ENCODE data around the gene DGKB.

DNA sequence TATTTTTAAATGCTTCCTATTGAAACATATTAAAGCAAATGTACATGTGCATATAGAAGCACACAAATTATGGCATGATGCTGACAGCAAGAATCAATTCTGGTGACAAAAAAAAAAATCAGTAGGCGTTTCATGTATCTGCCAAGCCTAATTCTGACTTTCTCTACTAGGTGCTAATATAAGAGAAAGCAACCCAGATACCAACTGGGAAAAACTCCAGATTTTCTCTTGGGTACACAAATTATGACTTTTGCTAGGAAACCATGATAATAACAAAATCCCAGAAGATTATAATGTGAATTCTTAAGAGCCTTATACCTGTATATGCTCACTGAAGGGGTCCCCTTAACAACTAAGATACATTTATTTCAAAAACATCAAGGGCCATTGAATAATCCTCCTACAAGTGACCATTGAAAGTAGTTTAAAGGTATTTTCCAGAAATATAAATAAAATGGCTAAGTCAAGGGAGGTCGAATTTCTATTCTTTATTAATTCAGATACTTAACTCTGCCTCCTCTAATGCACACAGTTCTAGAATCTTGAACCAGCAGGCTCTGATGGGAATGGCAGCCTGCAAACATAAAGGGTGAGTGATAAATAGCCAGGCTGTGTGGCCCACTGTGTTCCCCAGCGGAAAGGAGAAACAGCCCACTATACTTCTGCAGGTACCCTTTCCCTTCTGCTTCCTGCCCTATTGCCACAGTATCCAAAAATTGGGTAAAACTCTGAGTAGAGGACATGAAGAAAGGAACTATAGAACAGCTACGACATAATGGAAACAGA is 84.5 kb downstream of the DGKB start:
- no peak for TF ChIP-seq CTCF (IDR thresholded peaks at IDR 0.05)
- TF ChIP-seq POLR2A (IDR thresholded peaks at IDR 0.05): no peak
